Measurements from ENCODE around the gene ADCK2.

The ADCK2 gene

DNA sequence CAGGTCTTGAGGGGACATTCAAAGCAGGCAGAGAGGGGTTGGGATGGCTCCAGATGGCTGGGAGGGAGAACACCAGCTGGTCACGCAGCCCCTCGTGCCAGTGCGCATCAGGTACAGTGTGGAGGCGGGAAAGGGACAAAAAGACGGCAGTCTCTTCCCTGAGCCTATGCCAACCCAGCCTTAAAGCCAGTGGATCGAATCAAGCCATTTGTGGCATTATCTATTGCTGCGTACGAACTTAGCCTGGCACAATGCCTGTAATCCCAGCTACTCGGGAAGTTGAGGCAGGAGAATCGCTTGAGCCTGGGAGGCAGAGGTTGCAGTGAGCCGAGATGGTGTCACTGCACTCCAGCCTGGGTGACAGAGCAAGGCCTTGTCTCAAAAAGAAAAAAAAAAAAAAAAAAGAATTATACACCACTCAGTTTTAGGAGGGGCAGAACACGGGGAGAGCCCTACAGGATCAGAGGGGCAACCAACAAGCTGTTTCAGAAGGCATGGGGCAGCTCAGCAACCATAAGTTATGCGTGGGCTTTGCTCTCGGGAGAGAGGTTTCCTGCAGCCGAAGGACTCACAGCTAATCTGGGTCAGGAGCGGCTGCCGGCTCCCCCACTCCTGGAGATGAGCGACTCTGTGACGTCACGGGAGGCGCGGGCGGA is 23.4 kb downstream of the ADCK2 start:
- TF ChIP-seq, protein P1, sequence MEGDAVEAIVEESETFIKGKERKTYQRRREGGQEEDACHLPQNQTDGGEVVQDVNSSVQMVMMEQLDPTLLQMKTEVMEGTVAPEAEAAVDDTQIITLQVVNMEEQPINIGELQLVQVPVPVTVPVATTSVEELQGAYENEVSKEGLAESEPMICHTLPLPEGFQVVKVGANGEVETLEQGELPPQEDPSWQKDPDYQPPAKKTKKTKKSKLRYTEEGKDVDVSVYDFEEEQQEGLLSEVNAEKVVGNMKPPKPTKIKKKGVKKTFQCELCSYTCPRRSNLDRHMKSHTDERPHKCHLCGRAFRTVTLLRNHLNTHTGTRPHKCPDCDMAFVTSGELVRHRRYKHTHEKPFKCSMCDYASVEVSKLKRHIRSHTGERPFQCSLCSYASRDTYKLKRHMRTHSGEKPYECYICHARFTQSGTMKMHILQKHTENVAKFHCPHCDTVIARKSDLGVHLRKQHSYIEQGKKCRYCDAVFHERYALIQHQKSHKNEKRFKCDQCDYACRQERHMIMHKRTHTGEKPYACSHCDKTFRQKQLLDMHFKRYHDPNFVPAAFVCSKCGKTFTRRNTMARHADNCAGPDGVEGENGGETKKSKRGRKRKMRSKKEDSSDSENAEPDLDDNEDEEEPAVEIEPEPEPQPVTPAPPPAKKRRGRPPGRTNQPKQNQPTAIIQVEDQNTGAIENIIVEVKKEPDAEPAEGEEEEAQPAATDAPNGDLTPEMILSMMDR (IDR thresholded peaks at IDR 0.05; ENCODE audit: insufficient read depth, low read depth, low read length, missing control alignments), result no peak
- peak; percentile 92 for DNase-seq (ENCODE audit: low read depth)
- H3K4me3 ChIP-seq (ENCODE audit: low read depth, low read length), result peak overlapping the region; percentile 83

DNA sequence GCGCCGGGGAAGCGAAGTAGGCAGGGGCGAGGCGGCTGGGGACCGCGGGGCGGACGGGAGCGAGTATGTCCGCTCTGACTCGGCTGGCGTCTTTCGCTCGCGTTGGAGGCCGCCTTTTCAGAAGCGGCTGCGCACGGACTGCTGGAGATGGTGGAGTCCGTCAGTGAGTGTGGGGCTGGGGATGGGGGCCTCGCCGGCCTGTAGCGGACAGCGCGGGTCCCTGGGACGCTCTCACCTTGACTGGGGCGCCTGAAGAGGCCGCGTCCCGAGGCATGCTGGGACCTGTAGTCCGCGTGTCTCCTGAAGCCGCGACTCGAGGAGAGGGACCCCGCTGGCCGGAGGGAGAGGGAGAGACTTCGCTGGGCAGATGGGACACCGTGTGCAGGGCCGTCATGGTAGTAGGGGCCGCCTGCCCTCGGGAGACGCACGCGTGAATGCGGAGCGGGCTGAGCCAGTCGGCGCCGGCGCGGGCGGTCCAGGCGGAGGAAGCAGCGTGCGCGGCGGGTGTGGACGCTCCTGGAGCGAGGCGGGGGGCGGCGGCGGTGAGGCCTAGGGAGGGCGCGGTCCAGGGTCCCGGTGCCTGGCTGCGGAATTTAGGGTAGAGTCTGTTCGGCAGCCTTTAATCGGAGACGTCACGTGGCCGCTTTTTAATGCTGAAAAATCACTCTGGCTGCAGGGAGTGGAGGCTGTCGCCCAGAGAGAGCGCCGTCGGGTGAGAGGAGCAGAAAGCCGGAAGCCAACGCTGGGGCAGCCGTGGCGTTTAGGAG is 24.1 kb downstream of the ADCK2 start, which contains the start of gene NDUFB2:
TSS of gene NDUFB2 (plus strand) at position 29 of the 767 bp plus-strand sequence. CDS start at position 66, 37 bp downstream.
- TF ChIP-seq, protein P1 (IDR thresholded peaks at IDR 0.05; ENCODE audit: insufficient read depth, low read depth, low read length, missing control alignments), result no peak
- DNase-seq (ENCODE audit: low read depth), result peak; percentile 84
- H3K4me3 ChIP-seq (ENCODE audit: low read depth, low read length), result peak within 1 kb of the TSS; percentile 83

DNA sequence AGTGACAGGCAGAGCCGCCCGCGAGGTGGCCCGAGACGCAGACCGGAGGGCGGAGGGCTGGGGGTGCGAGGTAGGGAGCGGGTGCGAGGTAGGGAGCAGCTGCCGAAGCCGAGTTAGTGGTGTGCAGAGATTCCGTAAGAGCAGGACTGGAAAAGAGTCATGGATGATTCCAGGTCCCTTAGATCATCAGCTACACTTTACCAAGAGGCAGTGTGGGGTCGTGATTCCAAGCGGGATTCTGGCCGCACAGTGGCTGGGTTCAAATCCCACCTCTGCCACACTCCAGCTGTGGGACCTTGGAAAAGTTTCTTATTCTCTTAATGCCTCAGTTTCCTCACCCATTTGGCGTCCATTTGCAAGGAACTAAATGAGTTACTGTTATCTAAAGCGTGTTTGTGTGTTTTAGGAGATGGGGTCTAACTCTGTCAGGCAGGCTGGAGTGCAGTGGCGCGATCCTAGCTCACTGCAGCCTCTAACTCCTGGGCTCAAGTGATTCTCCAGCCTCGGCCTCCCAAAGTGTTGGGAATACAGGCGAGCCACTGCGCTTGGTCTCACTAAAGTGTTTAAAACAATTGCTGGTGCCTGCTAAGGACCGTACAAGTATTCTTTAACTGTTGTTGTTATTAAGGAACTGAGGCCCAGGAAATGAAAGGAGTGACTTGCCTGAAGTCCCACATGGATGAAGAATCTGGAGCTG is 24.9 kb downstream of the ADCK2 start:
- DNase-seq (ENCODE audit: low read depth), result no peak
- peak overlapping the region; percentile 83 for H3K4me3 ChIP-seq (ENCODE audit: low read depth, low read length)
- TF ChIP-seq, protein P1 (IDR thresholded peaks at IDR 0.05; ENCODE audit: insufficient read depth, low read depth, low read length, missing control alignments), result peak; percentile 1

DNA sequence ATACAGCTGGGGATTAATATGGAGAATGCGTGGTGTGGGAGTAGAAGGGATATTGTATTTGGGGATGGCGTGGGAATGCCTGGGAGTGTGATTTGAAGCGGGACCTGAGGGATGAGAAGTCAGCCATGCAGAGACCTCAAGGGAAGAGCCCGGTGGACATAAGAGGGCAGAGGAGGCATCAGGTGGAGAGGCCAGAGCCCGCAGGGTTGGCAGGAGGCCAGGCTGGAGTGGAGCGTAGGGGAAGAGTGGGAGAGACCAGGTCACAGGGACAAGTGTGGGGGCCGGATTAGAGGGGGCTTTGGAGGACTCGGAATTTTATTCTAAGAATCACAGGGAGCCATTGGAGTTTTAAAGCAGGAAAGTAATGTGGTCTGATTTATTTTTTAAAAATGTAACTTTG is 25.7 kb downstream of the ADCK2 start:
- H3K4me3 ChIP-seq (ENCODE audit: low read depth, low read length), result no peak overlapping the region; the same call in 1 of the 2 replicates
- no peak for DNase-seq (ENCODE audit: low read depth)
- TF ChIP-seq, protein P1 (IDR thresholded peaks at IDR 0.05; ENCODE audit: insufficient read depth, low read depth, low read length, missing control alignments), result no peak

DNA sequence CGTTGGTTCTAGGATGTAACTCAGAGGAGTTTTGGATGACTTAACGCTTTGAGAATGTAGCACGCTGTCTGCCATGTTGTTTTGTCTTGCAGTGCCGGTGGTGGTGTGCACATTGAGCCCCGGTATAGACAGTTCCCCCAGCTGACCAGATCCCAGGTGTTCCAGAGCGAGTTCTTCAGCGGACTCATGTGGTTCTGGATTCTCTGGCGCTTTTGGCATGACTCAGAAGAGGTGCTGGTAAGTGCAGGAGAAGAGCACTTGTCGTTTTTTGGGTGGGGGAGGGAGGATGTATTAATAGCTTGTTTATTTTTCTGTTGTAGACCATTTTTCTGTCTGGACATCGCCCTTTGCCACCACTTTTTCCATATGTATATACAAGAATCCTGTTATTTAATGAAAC is 30.0 kb downstream of the ADCK2 start:
- TF ChIP-seq, protein P1 (IDR thresholded peaks at IDR 0.05; ENCODE audit: insufficient read depth, low read depth, low read length, missing control alignments), result no peak
- no peak for DNase-seq (ENCODE audit: low read depth)
- no peak overlapping the region for H3K4me3 ChIP-seq (ENCODE audit: low read depth, low read length)

DNA sequence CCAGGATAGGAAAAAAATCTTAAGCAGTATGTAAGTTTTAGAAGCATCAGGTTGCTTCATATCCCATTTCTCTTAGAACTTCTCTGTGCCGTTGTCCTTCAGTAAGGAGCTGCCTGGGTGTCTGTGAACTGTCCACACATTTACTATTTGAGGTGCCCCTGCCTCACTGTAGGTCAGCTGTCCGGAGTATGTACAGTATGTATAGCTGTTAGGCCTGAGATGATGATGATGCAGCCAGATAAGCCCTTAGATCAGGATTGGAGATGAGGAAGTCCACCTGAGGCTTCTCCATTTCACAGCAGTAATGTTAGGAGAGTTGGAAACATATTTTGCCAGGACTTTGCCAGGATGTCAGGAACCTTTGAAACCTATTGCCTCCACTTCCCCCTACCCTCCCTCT is 31.5 kb downstream of the ADCK2 start:
- H3K4me3 ChIP-seq (ENCODE audit: low read depth, low read length), result no peak overlapping the region
- DNase-seq (ENCODE audit: low read depth), result no peak
- TF ChIP-seq, protein P1 (IDR thresholded peaks at IDR 0.05; ENCODE audit: insufficient read depth, low read depth, low read length, missing control alignments), result no peak
